Measurements from ENCODE around the gene ZNF266. TPM values are rescaled to one million over a fixed set of nuclear protein-coding genes. Genes with fewer than 3 reads are reported as not detected.

The ZNF266 gene
- total and polyA plus RNA-seq, 10 of the 15 experiments (the other 5 are each of a cell fraction or from before 2014, with no cell fraction given): 7.7 to 67.7 (median 25.0) TPM

GRCh38 chr19:9430444-9430843 is 4.9 kb downstream of the ZNF266 start:
- ChIA-PET POLR2A (no interaction called here), SMC1A (ENCODE audit: uncharacterized antibody, unreplicated experiment) (interaction anchor here (0.6 kb wide), 1 partner anchor 55 kb away, joined by 3 read pairs; no protein-coding TSS in a partner anchor), CTCF (interaction anchor here (1.1 kb wide), 1 partner anchor 295 kb away, joined by 4 read pairs; no protein-coding TSS in a partner anchor), RAD21 (ENCODE audit: unreplicated experiment) (no interaction called here)
- no TSS peak for BruUV-seq (replicated peaks)
- Histone ChIP-seq H3K27me3 (replicated peaks in 1 of 2; ENCODE audit: control insufficient read depth in 2 of 2, insufficient read depth in 2 of 2, low read length in 1 of 2) (no peaks in the 10 kb centered on the region), H3K36me3 (ENCODE audit: control insufficient read depth in 2 of 2, insufficient read depth in 2 of 2, low read length in 1 of 2) (peaks cover 2 to 19% of the 10 kb centered on the region in 2 experiments), H2AFZ (ENCODE audit: control insufficient read depth, low read depth, low read length) (no peak overlapping the region), H3K4me2 (ENCODE audit: control insufficient read depth, insufficient read depth) (no peak overlapping the region), H3K4me3 (no peak overlapping the region), H3K79me2 (ENCODE audit: control insufficient read depth, insufficient read depth, low read length) (peaks cover 6% of the 10 kb centered on the region), H3K9ac (ENCODE audit: control insufficient read depth, insufficient read depth, low read length) (no peak overlapping the region), H4K20me1 (ENCODE audit: control insufficient read depth, insufficient read depth) (no peaks in the 10 kb centered on the region), H3K27ac (ENCODE audit: control insufficient read depth, insufficient read depth) (no peak overlapping the region), H3K4me1 (ENCODE audit: control insufficient read depth, insufficient read depth, low read length) (no peaks in the 10 kb centered on the region), H3K9me3 (replicated peaks; ENCODE audit: control insufficient read depth, insufficient read depth, low read length) (peaks cover 1% of the 10 kb centered on the region; the same call in 2 of the 3 replicates)
- TF ChIP-seq MAX (IDR thresholded peaks at IDR 0.05; ENCODE audit: low read depth, low read length): no peak
- no peak for TF ChIP-seq FOXM1 (IDR thresholded peaks at IDR 0.05; ENCODE audit: low read depth, low read length)
- no peak for TF ChIP-seq NBN (IDR thresholded peaks at IDR 0.05)
- no peak for TF ChIP-seq RAD51 (IDR thresholded peaks at IDR 0.05)
- no peak for TF ChIP-seq NKRF (conservative IDR thresholded peaks at IDR 0.05)
- TF ChIP-seq TARDBP (IDR thresholded peaks at IDR 0.05; ENCODE audit: borderline replicate concordance): no peak
- TF ChIP-seq ASH2L (IDR thresholded peaks at IDR 0.05; ENCODE audit: borderline replicate concordance, low read depth): no peak
- no peak for TF ChIP-seq HDAC6 (IDR thresholded peaks at IDR 0.05; ENCODE audit: unreplicated experiment)
- no peak for TF ChIP-seq CREM (IDR thresholded peaks at IDR 0.05; ENCODE audit: low read depth)
- TF ChIP-seq SIN3A (IDR thresholded peaks at IDR 0.05; ENCODE audit: low read depth, low read length): no peak
- no peak for TF ChIP-seq IRF5 (IDR thresholded peaks at IDR 0.05; ENCODE audit: borderline replicate concordance)
- TF ChIP-seq SUPT20H (IDR thresholded peaks at IDR 0.05; ENCODE audit: borderline replicate concordance, control insufficient read depth, low read depth, low read length): no peak
- TF ChIP-seq ZBTB4 (CRISPR knock-in tag; IDR thresholded peaks at IDR 0.05): no peak
- no peak for TF ChIP-seq CEBPB (IDR thresholded peaks at IDR 0.05; ENCODE audit: borderline replicate concordance in 1 of 2, low read depth in 2 of 2, low read length in 2 of 2)
- no peak for TF ChIP-seq IKZF1 (conservative IDR thresholded peaks at IDR 0.05)
- TF ChIP-seq DPF2 (IDR thresholded peaks at IDR 0.05): no peak
- TF ChIP-seq TCF12 (IDR thresholded peaks at IDR 0.05; ENCODE audit: low read depth, low read length): no peak
- TF ChIP-seq RCOR1 (conservative IDR thresholded peaks at IDR 0.05; ENCODE audit: low read depth, low read length): no peak
- 27% methylated on average over 1 of the region's 1 CpG for WGBS (ENCODE audit: insufficient coverage, insufficient replicate concordance, low lambda C conversion rate, missing lambda C conversion rate)
- intact Hi-C loops (cut with micrococcal nuclease; ENCODE audit: unreplicated experiment) (loop anchor here (10.0 kb wide), 1 partner anchor 116 kb away; no protein-coding TSS in a partner anchor), in situ Hi-C loops (cut with MboI) (no loop called here)
- ATAC-seq (no peak), DNase-seq (ENCODE audit: low read depth, low spot score) (no peak), FAIRE-seq (no peak)

Measured in GM12878 (cell line).